Spinal cord (tissue), 10 donors: ENCODE results near the gene XPC. TPM values are rescaled to one million over a fixed set of nuclear protein-coding genes. Genes with fewer than 3 reads are reported as not detected.

ENCODE experiments used
- DNase-seq, 6 donors: peaks; one replicate each; pipeline versions ENCODE4 v3.0.0 to v3.0.0-alpha.2; 2013 to 2015; ENCODE audit warnings: low spot score in 6 of 6, low read depth in 4 of 6
- H3K27ac ChIP-seq: one replicate; pipeline ENCODE4 v1.5.1; 2013; ENCODE audit warnings: low read depth, low read length, control low read depth
- H3K27me3 ChIP-seq: one replicate; pipeline ENCODE4 v1.6.1; 2013; ENCODE audit warnings: low read length; ENCODE audit not compliant: control insufficient read depth, insufficient read depth
- H3K36me3 ChIP-seq: one replicate; pipeline ENCODE4 v1.6.1; 2013; ENCODE audit warnings: low read length; ENCODE audit not compliant: control insufficient read depth, insufficient read depth
- H3K4me1 ChIP-seq: one replicate; pipeline ENCODE4 v1.6.1; 2013; ENCODE audit warnings: low read length; ENCODE audit not compliant: control insufficient read depth, insufficient read depth
- H3K4me3 ChIP-seq: one replicate; pipeline ENCODE4 v1.5.1; 2013; ENCODE audit warnings: low read depth, low read length, control low read depth
- H3K9me3 ChIP-seq: one replicate; pipeline ENCODE4 v1.6.1; 2013; ENCODE audit warnings: low read length; ENCODE audit not compliant: control insufficient read depth, insufficient read depth
- WGBS: methylation state at CpG from one replicate; pipeline ENCODE4 v1.1.5; 2013; ENCODE audit warnings: missing lambda C conversion rate; ENCODE audit not compliant: insufficient coverage; 5-methylcytosine and 5-hydroxymethylcytosine counted together
- polyA plus RNA-seq, 2 donors: library from polyadenylated mRNA; unstranded; fragments of 120-200 nt; gene quantifications; one replicate each; pipeline ENCODE4 v1.2.1, GENCODE V29; 2013; ENCODE audit not compliant: insufficient read length in 2 of 2
- total RNA-seq, 2 donors: library from RNA; depleted of rRNA in 1 of 2; stranded (reverse); fragments of 120-200 nt in 1 of 2; fragments of >200 nt in 1 of 2; gene quantifications; one replicate each; pipeline versions ENCODE4 v1.2.3 to v1.2.4, GENCODE V29; 2013 to 2014
- donor health status: healthy.

The XPC gene
- total and polyA plus RNA-seq, 4 donors = 14.7 to 32.6 (median 29.3) TPM

DNA sequence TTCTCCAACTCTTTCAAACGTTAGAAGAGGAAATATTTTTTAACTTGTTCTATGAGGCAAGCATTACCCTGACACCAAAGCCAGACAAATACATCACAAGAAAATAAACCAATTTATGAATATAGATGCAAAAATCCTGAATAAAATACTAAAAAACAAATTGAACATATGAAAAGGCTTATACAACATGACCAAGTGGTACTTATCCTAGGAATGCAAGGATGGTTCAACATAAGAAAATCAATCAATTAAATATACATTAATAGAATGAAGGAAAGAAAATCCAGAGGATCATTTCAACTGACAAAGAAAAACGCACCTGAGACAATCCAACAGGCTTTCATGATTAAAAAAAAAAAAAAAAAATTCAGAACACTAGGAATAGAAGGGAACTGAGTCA lies 17.1 kb downstream of the XPC start:
- no peaks in the 10 kb centered on the region for H3K4me1 ChIP-seq
- H3K4me3 ChIP-seq = no peak overlapping the region
- H3K27ac ChIP-seq = no peak overlapping the region
- peaks cover 43% of the 10 kb centered on the region for H3K36me3 ChIP-seq
- DNase-seq = no peak
- peaks cover 5% of the 10 kb centered on the region for H3K9me3 ChIP-seq
- no peaks in the 10 kb centered on the region for H3K27me3 ChIP-seq
- no CpG with 5 or more reads among the region's 2 CpGs for WGBS

DNA sequence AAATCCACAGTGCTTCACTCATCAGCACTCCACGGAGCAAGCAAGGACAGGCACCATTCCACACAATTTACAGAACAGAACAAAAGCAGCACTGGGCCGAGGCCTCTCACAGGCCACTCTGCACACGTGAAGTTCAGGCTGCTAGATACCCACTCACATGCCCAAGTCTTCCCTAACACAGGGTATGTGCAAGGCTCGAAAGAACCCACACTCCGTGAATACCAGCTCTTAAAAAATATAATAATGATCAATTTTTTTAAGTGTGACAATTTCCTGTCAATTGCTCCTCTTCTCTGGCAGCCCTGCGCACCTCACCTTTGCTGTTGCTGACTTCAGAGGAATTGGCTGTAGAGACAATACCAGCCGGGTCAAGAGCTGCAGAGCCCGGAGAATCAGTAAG lies 19.0 kb downstream of the XPC start:
- H3K9me3 ChIP-seq = peaks cover 5% of the 10 kb centered on the region
- 100% methylated on average over 6 of the region's 8 CpGs for WGBS
- H3K4me3 ChIP-seq = no peak overlapping the region
- H3K27ac ChIP-seq = no peak overlapping the region
- DNase-seq = no peak
- H3K27me3 ChIP-seq = no peaks in the 10 kb centered on the region
- H3K4me1 ChIP-seq = no peaks in the 10 kb centered on the region
- H3K36me3 ChIP-seq = peaks cover 33% of the 10 kb centered on the region

DNA sequence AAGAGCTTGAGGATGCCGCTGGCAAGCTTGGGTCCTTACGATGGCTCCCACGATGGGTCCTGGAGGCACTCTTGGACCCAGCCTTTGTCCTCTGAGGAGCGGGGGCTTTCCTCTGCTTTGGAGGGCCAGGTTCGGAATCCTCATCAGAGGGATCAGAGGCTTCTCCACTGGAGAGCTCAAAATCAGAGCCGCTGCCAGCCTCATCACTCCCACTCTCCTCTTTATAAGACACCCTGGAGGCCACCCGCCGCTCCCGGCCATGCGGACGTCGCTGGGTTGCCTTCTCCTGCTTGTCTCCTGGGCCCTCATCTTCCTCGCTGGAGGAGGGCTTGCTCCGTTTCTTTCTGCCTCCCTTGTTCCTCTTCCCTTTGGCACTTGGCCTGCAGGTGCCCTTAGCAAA lies 20.0 kb downstream of the XPC start:
- Histone ChIP-seq H3K27ac (no peak overlapping the region), H3K4me3 (no peak overlapping the region), H3K36me3 (peaks cover 37% of the 10 kb centered on the region), H3K27me3 (no peaks in the 10 kb centered on the region), H3K4me1 (no peaks in the 10 kb centered on the region), H3K9me3 (peaks cover 5% of the 10 kb centered on the region)
- DNase-seq = no peak
- 98% methylated on average over 14 of the region's 14 CpGs for WGBS

DNA sequence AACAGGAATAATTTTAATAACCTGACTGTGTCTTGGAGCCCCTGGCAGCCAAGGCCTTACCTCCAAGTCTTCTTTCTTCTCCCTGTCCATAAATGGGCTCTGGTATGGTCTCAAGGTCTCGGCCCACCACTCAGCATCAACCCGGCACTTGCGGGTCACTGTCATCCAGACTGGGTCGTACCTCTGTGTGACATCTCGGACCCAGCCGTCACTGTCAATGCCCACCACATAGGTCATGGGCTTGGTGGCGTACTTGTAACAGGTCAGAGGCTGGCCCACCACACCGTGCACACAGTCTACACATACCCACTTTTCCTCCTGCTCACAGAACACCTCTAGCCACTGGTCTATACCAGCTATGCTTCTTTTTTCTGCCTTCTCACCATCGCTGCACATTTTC lies 20.4 kb downstream of the XPC start:
- Histone ChIP-seq H3K27me3 (no peaks in the 10 kb centered on the region), H3K27ac (no peak overlapping the region), H3K9me3 (peaks cover 5% of the 10 kb centered on the region), H3K36me3 (peaks cover 40% of the 10 kb centered on the region), H3K4me1 (no peaks in the 10 kb centered on the region), H3K4me3 (no peak overlapping the region)
- 95% methylated on average over 9 of the region's 9 CpGs for WGBS
- no peak for DNase-seq

DNA sequence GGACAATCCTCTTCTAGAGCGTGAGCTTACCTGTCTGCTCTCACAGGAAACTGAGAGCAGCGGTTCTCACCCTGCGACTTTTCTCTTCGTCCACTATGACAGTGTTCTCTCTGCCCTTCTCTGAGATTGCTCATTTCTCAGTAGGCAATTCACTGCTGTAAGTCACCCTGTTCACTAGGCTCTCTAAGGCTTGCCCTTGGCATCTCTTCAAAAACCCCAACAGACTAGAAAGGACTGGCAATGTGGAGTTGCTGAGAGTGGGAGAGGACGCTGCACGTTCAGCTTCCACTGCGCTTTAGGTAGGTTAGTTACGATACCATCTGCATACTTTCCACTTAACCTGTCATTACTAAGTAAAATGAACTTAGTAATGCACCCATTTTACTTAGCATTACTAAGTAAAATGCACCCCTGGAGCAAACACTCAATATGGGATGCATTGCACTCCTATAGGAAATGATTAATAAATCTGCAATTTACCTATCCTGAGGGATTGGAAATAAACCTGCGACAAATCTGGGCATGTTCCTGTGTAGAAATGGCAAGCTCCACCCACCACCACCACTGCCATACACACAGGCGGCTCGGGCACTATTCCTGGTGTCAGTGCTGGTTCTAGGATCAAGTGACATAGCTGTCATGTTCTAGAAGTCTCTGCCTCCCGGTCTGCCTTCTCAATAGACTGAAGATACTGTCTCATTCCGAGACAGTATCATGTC lies 21.4 kb downstream of the XPC start:
- peaks cover 4% of the 10 kb centered on the region for H3K9me3 ChIP-seq
- H3K36me3 ChIP-seq = peaks cover 50% of the 10 kb centered on the region
- no peaks in the 10 kb centered on the region for H3K27me3 ChIP-seq
- H3K27ac ChIP-seq = no peak overlapping the region
- 92% methylated on average over 5 of the region's 13 CpGs for WGBS
- H3K4me1 ChIP-seq = no peaks in the 10 kb centered on the region
- no peak for DNase-seq
- no peak overlapping the region for H3K4me3 ChIP-seq

DNA sequence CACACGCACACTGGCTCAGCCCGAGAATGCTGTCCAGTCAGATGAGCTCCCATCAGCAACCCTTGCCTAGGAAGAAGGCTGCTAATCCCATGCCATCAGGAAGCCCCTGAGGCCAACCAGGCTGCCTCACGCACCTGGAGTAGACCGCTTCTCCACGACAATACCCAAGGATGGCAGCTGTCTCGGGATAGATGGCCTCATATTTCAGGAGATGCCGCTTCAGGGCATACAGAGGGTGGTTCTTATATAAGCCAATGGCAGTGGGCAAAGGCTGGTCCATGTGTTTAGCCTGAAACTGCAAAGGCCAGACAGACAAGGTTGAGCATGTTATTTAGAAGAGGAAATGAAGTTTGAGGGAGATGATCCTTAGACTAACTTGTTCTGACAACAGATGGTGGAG lies 22.2 kb downstream of the XPC start:
- DNase-seq = no peak
- WGBS = 94% methylated on average over 7 of the region's 7 CpGs

DNA sequence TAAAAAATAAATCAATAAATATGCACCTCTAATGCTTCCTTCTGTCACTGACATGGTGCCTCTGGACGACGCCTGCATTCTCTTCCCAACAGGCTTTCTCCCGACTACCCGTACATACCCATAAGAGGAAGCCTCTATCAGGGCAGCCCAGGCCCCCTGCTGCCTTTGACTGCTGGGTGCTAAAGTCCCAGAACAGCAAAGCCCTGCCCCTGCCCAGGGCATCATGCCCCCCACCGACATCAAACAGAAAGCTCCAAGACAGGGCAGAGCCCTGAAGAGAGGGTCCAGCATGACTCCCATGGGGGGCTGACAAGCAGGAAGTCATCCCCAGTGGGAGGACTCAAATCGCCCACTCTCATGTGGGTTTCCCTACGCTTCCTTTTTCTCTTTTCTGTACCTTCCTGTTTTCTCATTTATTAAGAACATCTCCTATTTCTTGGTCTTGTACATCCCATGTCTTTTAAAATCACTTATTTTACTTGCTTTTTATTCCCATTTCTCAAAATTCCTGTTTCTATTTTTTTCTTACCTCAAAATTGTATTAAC lies 23.4 kb downstream of the XPC start:
- Histone ChIP-seq H3K27ac (no peak overlapping the region), H3K36me3 (peaks cover 66% of the 10 kb centered on the region), H3K9me3 (no peaks in the 10 kb centered on the region), H3K4me3 (no peak overlapping the region), H3K27me3 (no peaks in the 10 kb centered on the region), H3K4me1 (no peaks in the 10 kb centered on the region)
- 87% methylated on average over 7 of the region's 7 CpGs for WGBS
- no peak for DNase-seq

More for the DNA sequence above, 22.2 kb downstream of the XPC start:
- Histone ChIP-seq H3K4me3 (no peak overlapping the region), H3K27ac (no peak overlapping the region), H3K27me3 (no peaks in the 10 kb centered on the region), H3K4me1 (no peaks in the 10 kb centered on the region), H3K9me3 (no peaks in the 10 kb centered on the region), H3K36me3 (peaks cover 56% of the 10 kb centered on the region)

DNA sequence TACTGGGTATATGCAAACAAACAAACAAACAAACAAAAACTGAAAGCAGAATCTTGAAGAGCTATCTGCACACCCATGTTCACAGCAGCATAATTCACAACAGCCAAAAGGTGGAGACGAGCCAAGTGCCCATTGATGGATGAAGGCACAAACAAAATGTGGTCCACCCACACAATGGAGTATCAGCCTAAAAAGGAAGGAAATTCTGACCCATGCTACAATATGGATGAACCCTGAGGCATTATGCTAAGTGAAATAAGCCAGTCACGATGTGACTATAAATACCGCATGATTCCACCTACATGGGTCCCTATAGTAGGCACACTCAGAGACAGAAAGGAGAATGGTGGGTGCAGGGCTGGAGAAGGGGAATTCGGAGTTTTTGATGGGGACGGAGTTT lies 24.1 kb downstream of the XPC start:
- 89% methylated on average over 5 of the region's 5 CpGs for WGBS
- no peak for DNase-seq
- Histone ChIP-seq H3K4me1 (no peaks in the 10 kb centered on the region), H3K27me3 (no peaks in the 10 kb centered on the region), H3K4me3 (no peak overlapping the region), H3K9me3 (no peaks in the 10 kb centered on the region), H3K27ac (no peak overlapping the region), H3K36me3 (peaks cover 64% of the 10 kb centered on the region)

DNA sequence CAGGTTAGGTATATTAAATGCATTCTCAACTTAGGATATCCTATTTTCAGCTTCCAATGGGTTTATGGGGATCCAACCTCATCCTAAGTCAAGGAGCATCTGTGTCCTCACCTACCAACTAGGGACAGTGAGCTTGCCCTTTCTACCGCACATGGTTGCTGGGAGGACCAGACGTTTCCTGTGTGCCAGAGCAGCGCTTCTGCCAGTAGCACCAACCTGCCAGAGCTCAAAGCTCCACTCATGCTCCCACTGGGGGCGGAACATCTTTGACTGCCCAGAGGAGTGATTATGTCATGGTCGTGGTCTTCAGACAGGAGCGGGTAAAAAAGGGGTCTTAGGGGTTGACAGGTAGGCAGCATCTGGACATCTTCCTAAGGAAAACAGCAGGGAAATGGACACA lies 24.7 kb downstream of the XPC start:
- Histone ChIP-seq H3K4me1 (peaks cover 2% of the 10 kb centered on the region), H3K27me3 (no peaks in the 10 kb centered on the region), H3K36me3 (peaks cover 64% of the 10 kb centered on the region), H3K4me3 (no peak overlapping the region), H3K27ac (no peak overlapping the region), H3K9me3 (no peaks in the 10 kb centered on the region)
- no peak for DNase-seq
- 93% methylated on average over 3 of the region's 6 CpGs for WGBS

DNA sequence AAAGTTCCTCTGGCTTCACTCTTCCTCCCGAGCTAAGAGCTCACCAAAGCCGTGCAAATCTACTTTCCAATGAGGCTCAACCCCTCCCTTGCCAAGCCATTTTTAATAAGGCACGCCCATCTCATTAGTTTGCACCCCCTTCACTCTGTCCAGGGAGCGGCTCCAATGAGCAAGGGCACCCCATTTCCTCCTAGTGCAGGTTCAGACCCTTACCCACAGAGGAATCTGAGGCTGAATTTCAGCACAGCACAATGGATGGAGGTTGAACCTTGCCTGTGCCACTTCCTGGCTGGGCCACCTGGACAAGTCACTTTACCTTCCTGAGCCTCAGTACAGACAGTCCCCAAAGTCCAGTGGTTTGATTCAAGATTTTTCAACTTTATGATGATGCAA lies 25.4 kb downstream of the XPC start:
- DNase-seq = no peak
- H3K27me3 ChIP-seq = no peaks in the 10 kb centered on the region
- WGBS = 83% methylated on average over 4 of the region's 4 CpGs
- H3K36me3 ChIP-seq = peaks cover 64% of the 10 kb centered on the region
- H3K27ac ChIP-seq = no peak overlapping the region
- no peaks in the 10 kb centered on the region for H3K9me3 ChIP-seq
- H3K4me1 ChIP-seq = peaks cover 5% of the 10 kb centered on the region
- no peak overlapping the region for H3K4me3 ChIP-seq
